Activated CD8-positive, alpha-beta memory T cell treated with anti-CD3 and anti-CD28 coated beads for 1 hour (primary cell): ENCODE results near the gene MICAL3.
A peak's percentile ranks its signal among the peaks of the same experiment; 100 is the strongest.

Experiments
- DNase-seq, 2 donors: peaks; one replicate each; pipeline ENCODE4 v3.0.0-alpha.2; 2020; ENCODE audit warnings: low read depth in 1 of 2; ENCODE audit errors: extremely low read depth in 1 of 2

MICAL3 gene

DNA sequence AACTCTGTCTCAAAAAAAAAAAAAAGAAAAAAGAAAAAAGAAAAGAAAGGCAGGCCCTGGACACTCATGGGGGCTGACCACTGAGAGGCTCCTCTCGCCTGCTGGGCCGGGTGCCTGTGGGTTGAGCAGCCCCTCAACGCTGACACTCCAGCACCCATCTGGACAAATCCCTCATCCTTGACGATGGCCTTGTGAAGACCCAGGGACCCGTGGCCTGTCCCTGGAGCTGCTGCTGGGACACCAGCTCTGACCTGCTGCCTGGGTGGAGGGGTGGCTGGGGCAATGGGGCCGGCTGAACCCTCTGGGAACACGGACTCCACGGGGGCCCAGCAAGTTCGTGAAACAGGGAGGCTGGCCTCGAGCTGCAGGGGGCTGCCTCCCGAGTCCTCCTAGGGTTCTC, 239.6 kb downstream of the MICAL3 start:
- no peak for DNase-seq

DNA sequence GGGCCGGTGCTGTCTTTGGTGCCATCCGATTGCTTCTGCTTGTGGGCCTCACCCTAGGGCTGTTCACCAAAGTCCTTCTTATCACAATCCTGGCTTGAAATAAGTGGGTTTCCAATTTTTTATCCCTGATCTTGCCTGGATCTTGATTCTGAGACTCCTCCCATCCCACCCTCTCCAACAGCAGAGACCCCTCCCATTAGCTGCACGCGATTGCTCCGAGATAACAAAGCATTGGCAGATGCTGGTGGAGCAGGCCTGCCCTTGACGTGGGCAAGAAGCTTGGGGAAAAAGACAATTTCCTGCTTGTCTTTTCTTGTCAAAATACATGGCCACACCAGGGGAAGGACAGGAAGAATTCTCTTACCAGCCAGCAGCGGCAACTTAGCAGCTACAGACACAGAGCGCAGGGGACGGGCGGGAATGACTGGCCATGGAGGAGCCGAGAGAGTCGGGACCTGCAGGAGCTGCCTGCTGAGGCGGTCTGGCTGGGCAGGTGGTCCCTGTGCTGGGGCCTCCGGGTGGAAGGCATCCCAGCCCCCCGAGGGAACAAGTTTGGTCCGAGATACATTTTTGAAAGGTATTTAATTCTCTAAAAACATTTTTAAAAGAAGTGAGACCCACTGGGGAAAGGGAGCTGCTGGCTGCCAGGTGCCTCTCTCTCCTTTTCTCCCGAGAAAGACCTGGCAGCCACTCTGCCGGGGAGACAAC, 240.4 kb downstream of the MICAL3 start:
- no peak for DNase-seq

DNA sequence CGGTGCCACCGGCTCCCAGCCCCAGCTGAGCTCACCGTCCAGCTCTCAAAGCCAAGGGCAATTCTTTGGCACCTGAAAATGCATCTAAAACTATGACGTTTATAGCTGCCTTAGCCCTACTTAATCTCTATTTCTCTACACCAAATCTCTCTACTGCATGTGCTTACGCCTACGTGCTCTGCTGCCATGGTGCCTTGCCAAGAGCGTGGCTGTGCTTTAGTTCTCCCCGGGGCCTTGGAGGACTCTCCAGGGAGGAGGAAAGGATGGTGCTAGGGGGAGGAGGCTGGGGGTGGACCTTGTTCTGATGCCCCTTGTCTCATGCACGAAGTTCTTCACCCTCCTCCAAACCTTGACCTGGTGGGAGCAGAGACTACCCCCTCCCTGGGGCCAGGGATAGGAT, 241.0 kb downstream of the MICAL3 start:
- DNase-seq, result no peak

DNA sequence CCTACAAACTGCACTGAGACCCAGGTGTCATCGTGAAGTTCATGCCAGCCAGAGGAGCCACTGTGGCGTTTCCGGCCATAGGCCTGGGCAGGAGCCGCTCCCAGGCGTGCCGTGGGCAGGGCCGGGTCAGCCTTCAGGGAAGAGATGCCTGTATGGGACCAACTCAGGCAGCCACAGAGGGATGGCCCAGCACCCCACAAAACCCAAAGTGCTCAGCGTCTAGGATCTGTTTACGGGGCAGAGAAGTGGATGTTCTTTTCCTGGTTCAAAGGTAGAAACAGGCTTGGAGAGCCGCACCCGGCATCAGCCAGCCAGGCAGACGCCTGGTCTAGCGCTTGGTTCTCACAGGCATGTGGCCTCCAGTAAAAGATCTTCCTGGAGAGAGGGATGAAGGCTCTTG, 241.7 kb downstream of the MICAL3 start:
- no peak for DNase-seq

DNA sequence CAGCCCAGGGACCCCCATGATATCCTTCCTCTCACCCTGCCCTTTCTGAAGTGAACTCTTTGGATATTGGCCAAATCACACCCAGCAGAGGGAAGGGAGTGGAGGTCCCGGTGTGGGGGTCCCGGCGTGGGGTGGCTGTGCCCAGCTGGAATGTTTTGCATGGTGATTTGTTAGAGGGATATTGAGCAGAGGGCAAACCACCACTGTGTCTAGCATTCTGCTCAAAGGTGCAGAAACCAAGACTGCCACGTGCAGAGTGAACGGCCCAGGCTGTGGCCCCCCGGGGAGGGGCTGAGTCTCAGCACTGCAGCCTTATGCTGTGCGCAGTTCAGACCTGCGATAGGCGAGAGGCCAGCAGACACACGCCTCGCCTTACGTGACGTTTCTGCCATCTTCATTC, 242.2 kb downstream of the MICAL3 start:
- no peak for DNase-seq

DNA sequence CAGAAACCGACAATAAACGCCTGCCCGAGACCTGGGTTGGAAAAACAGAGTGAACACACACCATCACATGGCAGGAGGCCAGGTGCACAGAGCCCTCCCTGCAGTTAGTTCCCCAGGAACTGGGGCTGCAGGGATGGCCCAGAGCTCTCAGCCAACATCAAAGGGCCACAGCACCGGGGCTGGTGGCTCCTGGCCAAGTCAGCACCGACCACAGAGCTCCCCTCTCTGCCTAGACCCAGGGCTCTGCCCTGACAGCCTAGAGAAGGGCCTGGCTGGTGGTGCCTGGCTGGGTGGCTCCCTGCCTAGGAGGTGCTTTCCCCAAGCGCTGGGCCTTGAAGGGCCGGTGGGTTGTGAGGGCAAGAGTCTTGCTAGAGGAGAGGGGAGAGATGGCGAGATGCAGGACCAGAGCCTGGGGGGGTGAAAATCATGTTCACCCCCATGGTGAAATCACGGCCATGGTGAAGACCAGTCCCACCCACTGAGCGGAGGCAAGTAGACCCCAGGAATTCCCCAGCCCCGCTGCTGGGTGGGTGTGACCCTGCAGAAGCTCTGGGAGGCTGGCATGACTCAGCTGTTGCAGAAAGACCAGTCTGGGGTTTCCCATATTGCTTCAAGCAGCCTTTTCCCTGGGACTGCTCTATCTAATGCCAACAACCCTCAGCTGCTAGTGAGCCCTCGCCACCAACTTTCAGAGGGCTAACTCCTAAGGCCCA, 242.9 kb downstream of the MICAL3 start:
- DNase-seq, result peak in 1 of 2 donors; percentile 28

DNA sequence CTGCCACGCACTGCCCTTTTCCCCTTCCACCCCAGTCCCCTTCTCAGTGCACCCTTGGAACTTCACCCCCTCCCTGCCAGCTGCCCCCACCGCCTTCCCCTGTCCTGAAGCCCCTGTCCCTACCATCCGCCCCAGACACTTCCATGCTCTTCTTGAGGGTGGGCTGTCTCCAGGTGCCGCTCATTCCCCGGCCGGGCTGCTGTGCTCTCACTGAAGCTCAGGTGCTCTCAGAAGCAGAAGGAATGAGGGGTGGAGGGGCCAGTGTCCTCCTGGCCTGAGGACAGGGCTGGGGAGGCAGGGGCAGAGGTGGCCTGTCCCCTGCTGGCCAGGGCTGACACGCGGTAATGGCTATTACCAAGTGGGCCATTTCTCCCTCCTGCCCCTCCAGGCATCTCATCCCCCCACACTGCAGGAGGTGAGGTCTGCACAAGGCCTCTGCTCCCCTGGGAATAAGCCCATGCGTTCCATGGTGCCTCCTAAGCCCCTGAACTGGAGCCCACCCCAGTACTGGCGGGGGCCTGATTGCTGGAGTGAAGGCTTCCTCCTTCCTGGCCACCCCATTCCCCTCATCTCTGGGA, 243.5 kb downstream of the MICAL3 start:
- DNase-seq, result no peak

DNA sequence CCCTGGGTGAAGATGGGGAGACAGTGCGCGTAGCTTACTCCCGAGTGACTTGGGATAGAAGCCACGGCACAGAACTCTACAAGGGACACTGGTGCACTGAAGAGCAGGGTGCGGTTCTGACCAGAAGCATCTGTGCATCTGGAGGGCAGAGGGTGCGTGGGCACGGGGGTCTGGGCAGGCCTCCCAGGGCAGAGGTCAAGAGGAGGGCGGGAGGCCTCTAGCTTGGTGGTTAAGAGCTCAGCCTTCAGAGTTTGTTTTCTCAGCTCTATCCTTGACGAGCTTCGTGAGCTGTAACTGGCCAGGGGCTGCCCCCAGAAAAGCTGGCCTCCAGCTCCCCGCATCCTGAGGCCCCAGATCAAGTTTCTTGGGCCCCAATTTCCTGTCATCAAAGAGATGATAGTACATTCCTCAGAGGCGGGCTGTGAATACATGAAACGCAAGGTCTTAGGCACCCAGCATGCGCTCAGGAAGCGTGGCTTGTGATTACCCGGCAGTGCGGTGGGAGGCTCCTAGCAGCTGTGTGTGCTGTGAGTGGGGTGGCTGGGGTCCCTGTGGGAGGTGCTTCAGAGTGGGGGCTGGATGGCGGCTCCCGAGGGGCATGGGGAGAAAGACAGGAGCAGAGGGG, 244.1 kb downstream of the MICAL3 start:
- DNase-seq, result no peak

DNA sequence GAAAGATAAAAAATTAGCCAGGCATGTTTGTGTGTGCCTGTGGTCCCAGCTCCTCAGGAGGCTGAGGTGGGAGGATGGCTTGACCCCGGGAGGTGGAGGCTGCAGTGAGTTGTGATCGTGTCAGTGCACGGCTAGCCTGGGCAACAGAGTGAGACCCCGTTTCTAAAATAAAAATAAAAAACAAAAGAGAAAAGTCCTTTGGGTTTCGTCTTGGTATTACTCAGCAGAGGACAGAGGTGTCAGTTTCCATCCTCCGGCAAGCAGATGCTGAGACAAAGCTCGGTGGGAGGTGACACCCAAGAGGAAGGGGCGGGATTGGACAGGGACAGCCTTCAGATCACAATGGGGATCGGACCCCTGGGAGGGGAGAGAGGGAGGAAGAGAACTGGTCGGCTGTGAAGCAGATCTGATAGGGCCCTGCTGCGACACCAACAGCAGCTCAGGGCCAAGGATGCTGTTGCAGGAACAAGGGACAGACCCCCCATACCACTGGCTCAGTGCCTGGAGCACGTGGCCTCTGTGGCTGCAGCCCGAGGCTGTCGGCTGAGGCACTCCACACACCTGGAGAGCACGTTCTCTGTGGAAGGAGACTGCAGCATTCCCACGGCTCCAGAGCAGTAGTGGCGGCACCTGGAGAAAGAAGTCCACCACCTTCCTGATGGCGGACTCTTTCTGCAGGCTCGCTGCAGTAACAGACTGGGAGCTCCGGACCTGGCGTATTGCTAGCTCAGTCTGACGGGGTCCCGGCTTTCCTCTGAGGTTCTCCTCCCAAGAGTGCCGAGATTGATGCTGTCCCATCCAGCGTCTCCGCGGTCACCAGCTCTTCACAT, 244.9 kb downstream of the MICAL3 start:
- DNase-seq, result no peak

DNA sequence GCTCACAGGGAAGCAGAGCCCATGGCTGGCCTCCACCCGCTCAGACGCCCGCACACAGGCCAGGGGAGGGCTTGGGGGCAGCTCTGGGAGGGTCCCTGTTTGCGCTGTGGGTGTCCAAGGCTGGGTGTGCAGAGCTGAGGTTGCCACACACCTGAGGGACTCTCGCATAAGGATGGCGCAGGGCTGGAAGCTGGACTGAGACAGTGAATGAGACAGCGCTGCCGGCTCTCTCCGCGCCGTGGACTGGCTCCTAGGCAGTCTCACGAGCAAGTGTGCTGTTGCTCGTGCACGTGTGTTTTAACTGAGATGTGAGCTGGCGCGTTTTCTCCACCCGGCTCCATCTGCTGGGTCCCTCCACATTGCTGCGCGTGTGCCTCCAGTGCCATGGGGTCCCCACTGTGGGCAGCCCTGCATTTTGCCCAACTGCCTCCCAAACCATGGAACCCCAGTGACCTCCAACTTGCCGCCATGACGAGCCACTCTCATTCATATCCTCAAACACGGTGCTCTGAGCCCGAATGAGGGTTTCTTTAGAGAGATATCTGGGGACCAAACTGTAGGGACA, 245.9 kb downstream of the MICAL3 start:
- no peak for DNase-seq

DNA sequence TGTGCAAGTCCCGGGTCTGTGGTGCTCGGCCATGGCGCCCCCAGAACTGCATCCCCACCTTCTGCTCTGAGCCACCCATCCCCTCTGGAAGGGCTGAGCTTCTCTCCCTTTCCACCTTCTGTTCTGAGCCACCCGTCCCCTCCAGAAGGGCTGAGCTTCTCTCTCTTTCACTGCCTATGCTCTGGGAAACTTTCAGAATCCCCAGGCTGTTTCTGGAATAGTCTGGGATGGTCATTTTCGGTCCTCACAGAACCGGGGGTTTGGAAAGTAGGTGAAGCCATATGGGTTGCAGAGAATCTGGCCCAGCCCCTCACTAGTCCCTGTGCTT, 246.7 kb downstream of the MICAL3 start:
- no peak for DNase-seq

DNA sequence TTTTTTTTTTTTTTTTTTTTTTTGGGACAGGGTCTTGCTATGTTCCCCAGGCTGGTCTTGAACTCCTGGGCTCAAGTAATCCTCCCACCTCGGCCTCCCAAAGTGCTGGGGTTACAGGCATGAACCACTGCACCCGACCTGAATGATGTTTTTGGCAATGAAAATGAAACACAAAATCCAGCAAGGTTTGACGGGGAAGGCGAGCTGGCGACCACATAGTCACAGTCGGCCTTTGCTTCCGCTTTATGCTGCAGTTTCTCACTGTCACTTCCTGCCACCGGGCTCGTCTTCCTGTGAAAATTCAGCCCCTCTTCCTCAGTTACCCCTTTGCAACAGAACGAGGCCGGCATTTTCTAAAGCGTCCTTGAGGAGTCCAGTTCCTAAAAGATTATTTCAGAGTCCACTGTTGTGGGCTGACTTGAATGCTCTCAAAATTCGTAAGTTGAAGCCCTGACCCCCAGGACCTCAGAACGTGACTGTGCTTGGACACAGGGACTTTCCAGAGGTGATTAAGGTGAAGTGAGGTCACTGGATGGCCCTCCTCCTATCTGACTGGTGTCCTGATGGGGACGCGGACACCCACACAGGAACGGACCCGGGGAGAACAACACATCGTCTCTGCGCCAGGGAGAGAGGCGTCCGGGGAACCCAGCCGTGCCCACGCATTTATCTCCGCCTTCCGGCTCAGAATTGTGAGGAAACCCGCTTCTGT, 247.2 kb downstream of the MICAL3 start:
- peak; percentile 40 to 44 for DNase-seq

DNA sequence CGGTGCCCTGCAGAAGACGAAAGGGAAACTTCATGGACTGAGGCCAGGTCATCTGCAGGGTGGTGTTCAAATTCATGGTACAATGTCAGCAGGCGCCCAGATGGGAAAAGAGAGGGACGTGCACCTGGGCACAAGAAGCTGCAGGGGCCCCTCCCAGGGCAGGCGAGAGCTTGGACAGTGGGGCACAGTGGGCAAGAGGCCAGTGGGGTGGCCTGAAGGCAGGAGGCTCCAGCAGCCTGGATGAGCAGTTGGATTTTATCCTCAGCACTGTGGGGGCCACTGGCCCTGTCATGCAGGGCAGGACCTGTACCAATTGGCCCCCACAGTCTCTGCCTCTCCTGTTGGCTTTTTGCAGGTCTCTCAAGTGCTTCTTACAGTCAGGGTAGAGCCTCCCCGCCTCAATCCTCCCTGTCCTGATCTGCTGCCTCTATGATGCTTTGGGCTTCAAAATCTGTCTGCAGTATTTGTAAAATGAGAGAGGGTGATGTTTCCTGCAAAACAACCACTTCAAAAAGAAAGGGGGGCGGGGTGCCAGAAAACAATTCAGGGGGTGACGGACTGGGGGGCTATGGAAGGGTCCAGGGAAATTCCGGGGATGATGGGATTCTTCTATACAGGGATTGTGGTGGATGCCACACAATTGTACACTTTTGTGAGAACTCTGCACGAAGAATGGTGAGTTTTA, 248.4 kb downstream of the MICAL3 start:
- DNase-seq, result no peak

DNA sequence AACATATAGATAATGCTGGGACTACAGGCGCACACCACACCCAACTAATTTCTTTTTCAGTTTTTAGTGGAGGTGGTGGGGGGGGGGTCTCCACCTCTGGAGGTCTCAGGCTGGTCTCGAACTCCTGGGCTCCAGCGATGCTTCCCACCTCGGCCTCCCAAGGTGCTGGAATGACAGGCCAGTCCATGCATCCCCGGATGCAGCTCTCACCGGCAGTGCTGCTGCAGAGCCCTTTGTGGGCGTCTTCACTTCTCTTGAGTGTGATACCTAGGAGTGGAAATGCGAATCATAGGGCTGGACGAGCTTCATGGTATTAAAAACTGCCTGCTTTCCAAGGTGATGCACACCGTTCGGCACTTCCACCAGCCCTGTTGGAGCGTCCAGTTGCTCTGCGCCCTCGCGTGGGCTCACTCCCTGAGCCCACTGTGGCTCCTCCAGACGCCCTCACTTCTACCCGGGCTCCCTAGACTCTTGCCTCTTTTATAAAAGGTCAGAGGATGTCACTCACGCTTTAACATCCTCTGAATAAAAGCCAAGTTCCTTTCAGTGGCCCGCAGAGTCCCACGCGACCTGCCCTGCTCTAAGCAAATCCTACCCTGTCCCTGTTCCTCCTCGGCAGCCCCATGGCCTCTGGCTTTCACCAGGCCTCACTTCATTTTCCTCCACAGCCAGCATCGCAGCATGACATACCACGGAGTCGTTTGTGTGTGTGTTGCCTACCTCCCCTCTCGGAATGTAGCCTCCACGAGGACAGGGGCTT, 249.3 kb downstream of the MICAL3 start:
- no peak for DNase-seq

DNA sequence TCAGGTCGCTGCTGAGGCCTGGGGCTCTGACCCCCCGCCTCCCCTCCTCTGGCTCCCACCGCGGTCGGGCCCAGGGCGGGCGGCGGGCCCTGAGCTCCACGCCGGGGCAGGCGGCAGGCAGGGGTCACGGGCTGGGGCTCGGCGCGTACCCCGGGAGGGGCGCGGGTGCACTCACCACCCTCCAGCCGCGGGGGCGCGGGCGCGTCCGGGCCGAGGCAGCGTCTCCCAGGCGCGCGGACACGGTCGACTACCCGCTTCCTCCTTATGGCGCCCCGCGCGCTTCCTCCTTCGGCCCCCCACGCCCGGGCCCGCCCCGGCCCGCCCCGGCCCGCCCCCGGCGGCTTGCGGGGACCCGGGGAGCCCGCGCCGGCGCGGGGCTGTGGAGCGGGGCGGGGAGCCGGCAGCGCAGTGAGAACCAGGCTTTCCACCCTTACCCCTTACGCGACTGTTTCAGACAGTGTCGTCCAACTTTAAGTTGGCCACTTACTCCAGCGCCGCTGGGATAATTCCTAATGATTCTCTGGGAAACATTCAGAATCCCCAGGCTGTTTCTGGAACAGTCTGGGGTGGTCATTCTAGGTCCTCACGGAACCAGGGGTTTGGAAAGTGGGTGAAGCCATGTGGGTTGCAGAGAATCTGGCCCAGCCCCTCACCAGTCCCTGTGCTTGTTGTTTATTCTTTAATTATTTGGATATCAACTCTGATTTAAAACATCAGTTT, 250.0 kb downstream of the MICAL3 start, which contains the start of gene BID:
BID (minus strand) TSS at position 264 of the 720 bp plus-strand sequence. CDS start 24,353 bp downstream, outside the sequence.
- DNase-seq, result peak in 1 of 2 donors; percentile 26

DNA sequence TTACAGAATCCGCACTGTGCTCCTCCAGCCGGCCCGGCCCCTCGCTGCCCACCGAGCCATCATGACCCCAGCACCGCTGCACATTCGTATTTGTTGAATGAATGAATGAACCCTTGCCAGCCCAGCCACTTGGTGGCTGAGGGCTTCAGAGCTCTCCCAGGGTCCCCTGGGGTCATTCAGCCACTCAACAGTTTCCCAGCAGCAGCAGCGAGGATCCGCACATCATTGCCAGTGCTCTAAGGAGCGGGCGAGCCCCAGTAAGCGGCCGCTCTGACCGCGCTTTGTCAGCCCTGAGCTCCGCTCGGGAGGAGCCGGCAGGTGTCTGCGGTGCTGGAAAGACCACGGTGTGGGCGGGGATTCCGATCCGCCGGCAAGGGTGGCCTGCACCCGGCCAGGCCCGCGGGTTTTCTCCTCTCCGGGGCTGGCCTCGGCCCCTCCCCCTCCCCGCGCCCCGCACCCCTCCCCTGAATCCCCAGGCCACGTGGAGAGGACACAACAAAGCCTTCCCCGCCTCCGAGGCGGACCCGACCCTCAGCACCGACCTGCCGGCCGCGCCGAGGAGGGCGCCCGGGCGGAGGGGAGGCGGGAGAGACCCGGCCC, 250.7 kb downstream of the MICAL3 start:
- peak in 1 of 2 donors; percentile 48 for DNase-seq

DNA sequence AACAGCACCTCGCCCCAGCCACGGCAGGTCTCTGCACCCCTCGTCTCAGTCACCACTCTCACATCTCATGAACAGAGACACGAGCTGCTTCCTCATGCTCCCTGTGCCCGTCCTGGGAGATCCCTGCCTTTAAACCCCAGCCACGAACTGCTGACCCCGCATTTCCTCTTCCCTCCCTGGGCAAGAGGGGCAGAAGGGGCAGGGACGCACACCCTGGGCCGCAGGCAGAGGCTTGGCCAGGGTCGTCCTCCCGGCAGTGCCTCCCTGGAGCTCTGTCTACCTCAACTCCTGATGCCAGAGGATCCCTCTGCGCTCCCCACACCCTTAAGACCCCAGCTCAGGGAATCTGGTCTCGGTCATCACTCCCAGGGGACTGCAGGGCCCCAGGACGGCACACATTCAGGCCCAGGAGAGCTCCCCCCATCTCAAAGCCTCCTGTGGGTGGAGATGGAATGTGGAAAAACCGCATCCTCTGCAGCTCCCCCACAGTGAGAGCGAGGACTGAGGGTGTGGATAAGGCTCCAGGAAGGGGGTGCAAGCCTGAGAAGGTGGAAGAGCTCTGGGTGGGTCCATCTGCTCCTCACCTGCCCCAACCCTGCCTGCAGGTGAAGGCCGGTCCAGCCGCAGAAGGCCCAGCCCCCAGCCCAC, 251.3 kb downstream of the MICAL3 start:
- no peak for DNase-seq
